ENCODE results near the gene OR1N2.

OR1N2 gene

GRCh38 chr9:122561446-122561845 is 8.5 kb downstream of the OR1N2 start:
- Histone ChIP-seq H3K27me3 (ENCODE audit: control insufficient read depth, low read length) (0 out of 2 replicates have a peak, but pooled peaks cover 2% of the 10 kb centered on the region), H3K79me2 (ENCODE audit: control insufficient read depth, low read length) (no peaks in the 10 kb centered on the region), H3K4me3 (ENCODE audit: low read length) (no peak overlapping the region), H4K20me1 (ENCODE audit: control insufficient read depth, insufficient read depth, low read depth, low read length) (no peaks in the 10 kb centered on the region), H3K36me3 (ENCODE audit: control insufficient read depth, low read length) (no peaks in the 10 kb centered on the region), H3K9me2 (replicated peaks; ENCODE audit: control insufficient read depth, low read length) (no peaks in the 10 kb centered on the region), H3K4me1 (ENCODE audit: control insufficient read depth, low read length) (no peaks in the 10 kb centered on the region), H3K4me2 (ENCODE audit: low read length) (no peak overlapping the region), H3K27ac (ENCODE audit: low read depth, low read length) (no peak overlapping the region), H3F3A (ENCODE audit: control insufficient read depth, insufficient read depth) (no peaks in the 10 kb centered on the region), H3K9me3 (ENCODE audit: control insufficient read depth, insufficient read depth, low read length) (peaks cover 4% of the 10 kb centered on the region; the same call in 1 of the 2 replicates)
- TF ChIP-seq CTCF (IDR thresholded peaks at IDR 0.05; ENCODE audit: low read depth, low read length, poor library complexity, severe bottlenecking), result no peak
- no peak for TF ChIP-seq EZH2phosphoT487 (IDR thresholded peaks at IDR 0.05; ENCODE audit: borderline replicate concordance, low read length)

- no peaks in the 10 kb centered on the region for H4K20me1 ChIP-seq (ENCODE audit: control insufficient read depth, insufficient read depth, low read depth, low read length)
- H3F3A ChIP-seq (ENCODE audit: control insufficient read depth, insufficient read depth), result no peaks in the 10 kb centered on the region
- 0 out of 2 replicates have a peak, but pooled peaks cover 2% of the 10 kb centered on the region for H3K27me3 ChIP-seq (ENCODE audit: control insufficient read depth, low read length)
- H3K4me2 ChIP-seq (ENCODE audit: low read length), result no peak overlapping the region
- TF ChIP-seq CTCF (IDR thresholded peaks at IDR 0.05; ENCODE audit: low read depth, low read length, poor library complexity, severe bottlenecking), result no peak
- TF ChIP-seq EZH2phosphoT487 (IDR thresholded peaks at IDR 0.05; ENCODE audit: borderline replicate concordance, low read length), result no peak
- peaks cover 4% of the 10 kb centered on the region; the same call in 1 of the 2 replicates for H3K9me3 ChIP-seq (ENCODE audit: control insufficient read depth, insufficient read depth, low read length)
- no peak overlapping the region for H3K27ac ChIP-seq (ENCODE audit: low read depth, low read length)
- H3K9me2 ChIP-seq (replicated peaks; ENCODE audit: control insufficient read depth, low read length), result no peaks in the 10 kb centered on the region
- no peaks in the 10 kb centered on the region for H3K36me3 ChIP-seq (ENCODE audit: control insufficient read depth, low read length)
- H3K4me3 ChIP-seq (ENCODE audit: low read length), result no peak overlapping the region
- no peaks in the 10 kb centered on the region for H3K79me2 ChIP-seq (ENCODE audit: control insufficient read depth, low read length)
- H3K4me1 ChIP-seq (ENCODE audit: control insufficient read depth, low read length), result no peaks in the 10 kb centered on the region
Observed at GRCh38 chr9:122562134-122562760, 9.3 kb downstream of the OR1N2 start.

GRCh38 chr9:122567901-122568300 is 15.0 kb downstream of the OR1N2 start:
- Histone ChIP-seq H3K4me2 (ENCODE audit: low read length) (no peak overlapping the region), H3K9me2 (replicated peaks; ENCODE audit: control insufficient read depth, low read length) (no peaks in the 10 kb centered on the region), H3K9me3 (ENCODE audit: control insufficient read depth, insufficient read depth, low read length) (peaks cover 4% of the 10 kb centered on the region; the same call in 1 of the 2 replicates), H3K79me2 (ENCODE audit: control insufficient read depth, low read length) (no peaks in the 10 kb centered on the region), H3K36me3 (ENCODE audit: control insufficient read depth, low read length) (no peaks in the 10 kb centered on the region), H3K4me3 (ENCODE audit: low read length) (no peak overlapping the region), H3K27ac (ENCODE audit: low read depth, low read length) (no peak overlapping the region), H4K20me1 (ENCODE audit: control insufficient read depth, insufficient read depth, low read depth, low read length) (no peaks in the 10 kb centered on the region), H3K27me3 (ENCODE audit: control insufficient read depth, low read length) (no peaks in the 10 kb centered on the region), H3F3A (ENCODE audit: control insufficient read depth, insufficient read depth) (no peaks in the 10 kb centered on the region), H3K4me1 (ENCODE audit: control insufficient read depth, low read length) (no peaks in the 10 kb centered on the region)
- TF ChIP-seq CTCF (IDR thresholded peaks at IDR 0.05; ENCODE audit: low read depth, low read length, poor library complexity, severe bottlenecking) (no peak), EZH2phosphoT487 (IDR thresholded peaks at IDR 0.05; ENCODE audit: borderline replicate concordance, low read length) (no peak)

Data from DOHH2 (cell line).